GM19397 (cell line): Measurements from ENCODE around the gene AMZ1.

Experiments used
- ATAC-seq: cut with Tn5 transposase; IDR thresholded peaks from one replicate; pipeline ENCODE4 v1.9.1; 2021; ENCODE audit warnings: mild to moderate bottlenecking, moderate library complexity; ENCODE audit not compliant: unreplicated experiment

AMZ1 gene

DNA sequence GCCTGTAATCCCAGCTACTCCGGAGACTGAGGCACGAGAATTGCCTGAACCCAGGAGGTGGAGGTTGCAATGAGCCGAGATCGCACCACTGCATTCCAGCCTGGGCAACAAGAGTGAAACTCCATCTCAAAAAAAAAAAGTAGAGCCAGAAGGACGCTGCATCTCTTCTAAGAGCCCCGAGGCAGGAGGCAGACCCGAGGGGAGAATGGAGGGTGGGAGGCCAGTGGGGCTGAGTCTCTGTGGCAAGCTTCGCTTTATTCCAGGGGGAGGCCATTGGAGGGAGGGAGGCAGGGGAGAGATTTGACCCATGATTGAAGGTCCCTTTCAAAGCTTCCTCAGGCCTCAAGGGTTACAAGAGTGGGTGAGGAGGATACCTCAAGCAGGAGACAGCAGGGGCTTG, 37.6 kb upstream of the AMZ1 start:
- ATAC-seq = no peak

DNA sequence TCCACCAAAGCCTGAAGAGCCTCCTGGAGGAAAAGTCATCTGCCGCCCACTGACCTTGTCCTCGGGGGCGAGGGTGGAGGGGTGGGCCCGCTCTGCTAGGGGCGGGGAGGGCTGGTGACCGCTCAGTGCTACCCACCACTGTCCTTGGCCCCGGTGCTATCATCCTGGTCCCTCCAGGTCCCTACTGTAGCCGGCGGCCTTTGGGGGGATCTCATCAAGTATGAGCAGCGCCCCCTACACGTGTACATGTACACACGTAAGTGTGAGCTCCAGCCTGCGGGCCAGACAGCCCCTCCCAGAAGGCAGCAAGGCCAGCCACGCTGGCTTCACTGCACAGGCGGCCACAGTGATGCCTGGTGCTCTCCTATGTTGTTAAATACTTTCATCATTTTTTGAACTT, 36.7 kb upstream of the AMZ1 start:
- ATAC-seq = no peak

DNA sequence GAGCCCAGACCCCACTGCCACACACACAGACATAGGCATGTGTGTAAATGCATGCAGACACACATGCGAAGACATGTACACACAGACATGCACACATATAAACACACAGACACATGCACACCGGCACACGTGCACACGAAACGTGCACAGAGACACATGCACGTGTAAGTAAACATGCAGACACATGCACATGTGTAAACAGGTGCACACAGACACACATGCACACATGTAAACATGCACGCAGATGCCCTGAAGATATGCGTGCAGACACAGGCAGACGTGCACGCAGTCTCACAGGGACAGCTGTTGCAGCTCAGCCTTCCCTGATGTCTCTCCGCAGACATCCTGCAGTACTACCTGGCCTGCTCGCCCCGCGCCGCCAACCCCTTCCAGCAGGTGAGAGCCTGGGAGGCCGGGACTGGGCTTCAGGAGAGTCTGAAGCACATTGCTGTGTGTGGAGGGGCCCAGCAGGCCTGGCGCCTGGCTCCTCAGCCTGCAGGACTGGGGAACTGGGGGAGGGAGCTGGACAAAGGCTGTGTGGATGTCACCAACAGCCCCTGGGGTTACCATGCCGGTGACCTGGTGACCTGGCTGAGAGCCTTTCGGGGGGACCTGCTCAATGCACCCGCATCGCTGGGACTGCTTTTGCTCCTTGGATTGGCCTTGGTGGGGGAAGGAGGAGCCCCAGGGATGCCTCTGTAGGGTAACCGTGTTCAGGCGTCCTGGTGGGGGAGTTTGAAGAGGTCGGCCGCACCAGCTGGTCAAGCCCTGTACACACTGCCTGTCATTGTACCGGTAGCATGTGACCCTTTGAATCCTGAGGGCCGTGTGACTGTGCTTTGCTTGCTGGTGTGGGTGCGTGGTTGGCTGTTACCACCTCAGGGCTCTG, 35.9 kb upstream of the AMZ1 start:
- ATAC-seq = no peak

DNA sequence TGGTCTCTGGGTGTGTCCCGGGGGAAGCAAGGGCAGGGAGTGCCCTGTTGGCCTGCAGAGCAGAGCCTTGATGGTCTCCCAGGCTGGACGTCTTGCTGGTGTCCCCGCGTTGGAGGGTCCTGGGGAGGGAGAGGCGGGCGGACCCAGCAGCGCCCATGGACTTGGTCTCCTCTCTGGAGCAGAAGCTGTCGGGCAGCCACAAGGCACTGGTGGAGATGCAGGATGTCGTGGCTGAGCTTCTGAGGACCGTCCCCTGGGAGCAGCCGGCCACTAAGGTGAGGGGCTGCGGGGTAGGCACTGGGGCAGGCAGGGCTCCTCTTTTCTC, 35.3 kb upstream of the AMZ1 start:
- ATAC-seq = no peak

DNA sequence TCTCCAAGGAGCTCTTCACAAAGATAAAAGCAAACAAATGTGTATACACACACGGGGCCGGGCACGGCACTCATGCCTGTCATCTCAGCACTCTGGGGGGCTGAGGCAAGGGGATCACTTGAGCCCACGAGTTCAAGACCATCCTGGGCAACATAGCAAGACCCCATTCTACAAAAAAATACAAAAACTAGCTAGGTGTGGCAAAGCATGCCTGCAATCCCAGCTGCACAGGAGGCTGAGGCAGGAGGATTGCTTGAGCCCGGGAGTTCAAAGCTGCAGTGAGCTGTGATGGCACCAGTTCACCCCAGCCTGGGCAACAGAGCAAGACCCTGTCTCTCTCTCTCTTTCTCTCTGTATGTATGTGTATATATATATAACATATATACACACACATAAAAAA, 33.9 kb upstream of the AMZ1 start:
- ATAC-seq = no peak

DNA sequence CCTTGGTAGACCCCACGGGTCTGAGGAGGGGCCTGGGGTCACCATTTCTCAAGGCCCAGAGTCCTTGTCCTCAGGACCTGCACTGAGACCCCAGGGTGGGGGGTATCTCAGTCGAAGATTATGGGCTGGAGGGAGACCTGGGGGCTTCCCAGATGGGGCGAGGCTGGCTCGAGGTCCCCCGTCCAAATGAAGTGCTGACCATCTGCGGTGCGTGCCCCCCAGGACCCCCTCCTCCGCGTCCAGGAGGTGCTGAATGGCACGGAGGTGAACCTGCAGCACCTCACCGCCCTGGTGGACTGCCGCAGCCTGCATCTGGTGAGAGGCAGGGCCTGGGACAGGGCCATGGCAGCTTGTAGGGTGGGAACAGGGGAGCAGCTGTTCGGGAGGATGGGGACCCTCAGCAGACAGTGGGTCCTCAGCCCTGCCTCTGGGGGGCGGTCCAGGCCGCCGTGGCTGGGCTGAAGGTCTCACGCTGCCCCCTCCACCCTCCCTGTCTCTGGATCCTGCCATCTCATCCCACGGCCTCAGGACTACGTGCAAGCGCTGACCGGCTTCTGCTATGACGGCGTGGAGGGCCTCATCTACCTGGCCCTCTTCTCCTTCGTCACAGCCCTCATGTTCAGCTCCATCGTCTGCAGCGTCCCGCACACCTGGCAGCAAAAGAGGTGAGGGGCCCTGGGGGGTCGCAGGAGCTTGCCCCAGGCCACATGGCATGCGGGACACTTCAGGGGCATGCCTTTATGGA, 32.0 kb upstream of the AMZ1 start:
- ATAC-seq = no peak

DNA sequence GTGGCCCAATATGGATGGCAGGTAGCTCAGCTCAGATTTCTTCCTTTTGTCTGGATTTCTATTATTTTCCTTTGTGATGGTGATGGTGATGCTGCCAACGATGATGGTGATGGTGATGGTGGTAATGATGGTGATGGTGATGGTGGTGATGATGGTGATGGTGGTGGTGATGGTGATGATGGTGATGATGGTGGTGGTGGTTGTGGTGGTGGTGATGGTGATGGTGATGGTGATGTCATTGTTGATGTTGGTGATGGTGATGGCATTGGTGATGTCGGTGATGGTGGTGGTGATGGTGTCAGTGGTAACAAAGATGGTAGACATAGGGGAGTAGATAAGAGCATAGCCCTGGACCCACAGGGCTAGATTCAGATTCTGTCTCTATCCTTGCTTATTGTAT, 30.8 kb upstream of the AMZ1 start:
- ATAC-seq = no peak

DNA sequence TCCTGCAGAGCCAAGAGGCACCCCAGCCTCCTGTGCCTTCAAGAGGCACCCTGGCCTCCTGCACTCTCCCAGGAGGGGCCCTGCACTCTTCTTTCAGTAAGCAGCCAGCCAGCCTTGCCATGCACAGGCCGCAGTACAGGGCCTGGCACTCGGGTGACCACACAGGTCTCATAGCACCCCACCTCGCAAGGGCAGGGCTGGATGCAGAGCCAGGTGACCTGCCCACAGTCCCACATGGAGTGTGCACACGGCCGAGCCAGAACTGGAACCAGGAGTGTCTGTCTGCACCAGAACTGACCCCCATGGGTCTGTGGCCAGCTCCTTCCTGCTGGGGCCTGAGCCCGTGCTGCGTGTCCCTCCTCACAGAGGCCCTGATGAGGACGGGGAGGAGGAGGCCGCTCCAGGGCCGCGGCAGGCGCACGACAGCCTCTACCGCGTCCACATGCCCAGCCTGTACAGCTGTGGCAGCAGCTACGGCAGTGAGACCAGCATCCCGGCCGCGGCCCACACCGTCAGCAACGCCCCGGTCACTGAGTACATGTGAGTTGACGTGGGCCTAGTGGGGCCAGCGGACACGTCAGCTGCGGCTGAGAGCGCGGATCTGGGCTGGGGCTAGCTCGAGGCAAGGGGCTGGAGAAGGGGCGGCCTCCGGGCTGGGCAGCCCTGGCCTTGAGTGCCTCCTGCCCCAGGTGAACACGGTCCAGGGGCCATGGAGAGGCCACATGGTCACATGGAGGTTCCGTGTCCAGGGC, 29.9 kb upstream of the AMZ1 start:
- ATAC-seq = no peak

DNA sequence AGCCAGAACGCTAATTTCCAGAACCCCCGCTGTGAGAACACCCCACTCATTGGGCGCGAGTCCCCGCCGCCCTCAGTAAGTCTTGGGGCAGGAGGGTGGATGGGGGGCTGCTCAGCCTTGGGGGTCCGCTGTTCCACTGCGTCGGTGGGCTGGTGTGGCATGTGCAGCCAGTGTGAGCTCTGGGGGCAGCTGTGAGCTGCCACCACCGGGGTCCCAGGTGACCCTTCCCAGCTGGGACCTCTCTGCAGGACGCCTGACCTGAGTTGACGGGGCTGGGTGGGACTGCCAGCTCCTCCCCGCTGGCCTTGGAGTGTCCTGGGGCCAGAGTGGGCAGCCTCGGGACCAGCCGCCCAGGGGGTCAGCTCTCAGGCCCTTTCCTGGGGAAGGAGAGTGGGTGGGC, 29.1 kb upstream of the AMZ1 start:
- ATAC-seq = no peak

DNA sequence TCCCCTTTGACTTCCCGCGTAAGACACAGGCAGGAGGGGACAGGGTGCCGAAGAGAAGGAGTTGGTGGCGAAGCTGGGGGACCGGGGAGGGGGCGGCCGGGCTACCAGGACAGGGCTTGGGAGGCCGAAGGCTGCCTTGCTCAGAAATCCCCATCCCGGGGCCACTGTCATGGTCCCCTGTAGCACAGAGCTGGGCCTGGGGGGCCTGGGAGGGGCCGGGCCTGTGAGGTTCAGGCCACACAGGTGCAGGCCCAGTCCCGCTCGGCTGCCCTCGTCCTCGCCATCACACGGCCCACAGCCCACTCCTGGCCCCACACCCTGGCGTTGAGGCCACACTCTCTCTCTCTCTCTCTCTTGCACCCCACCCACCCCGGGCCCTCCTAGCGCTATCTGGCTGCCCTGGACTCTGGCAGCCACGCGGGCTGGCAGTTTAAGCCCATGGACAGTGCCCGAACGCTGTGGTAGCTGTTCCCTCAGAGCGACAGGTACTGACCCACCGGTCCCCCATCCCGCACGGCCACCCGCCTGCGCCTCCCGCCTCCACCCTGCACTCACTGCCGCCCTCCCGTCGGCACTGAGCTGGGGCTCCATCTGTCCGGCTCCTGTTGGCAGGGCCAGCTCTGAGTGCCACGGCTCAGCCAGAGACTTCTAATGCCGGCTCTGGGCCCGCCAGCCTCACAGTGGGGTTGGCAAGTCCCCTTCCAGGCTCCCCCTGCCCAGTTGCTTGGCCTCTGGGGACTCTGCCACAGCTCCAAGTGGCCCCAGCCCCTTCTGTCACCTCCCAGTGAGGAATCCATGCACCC, 28.2 kb upstream of the AMZ1 start:
- no peak for ATAC-seq

DNA sequence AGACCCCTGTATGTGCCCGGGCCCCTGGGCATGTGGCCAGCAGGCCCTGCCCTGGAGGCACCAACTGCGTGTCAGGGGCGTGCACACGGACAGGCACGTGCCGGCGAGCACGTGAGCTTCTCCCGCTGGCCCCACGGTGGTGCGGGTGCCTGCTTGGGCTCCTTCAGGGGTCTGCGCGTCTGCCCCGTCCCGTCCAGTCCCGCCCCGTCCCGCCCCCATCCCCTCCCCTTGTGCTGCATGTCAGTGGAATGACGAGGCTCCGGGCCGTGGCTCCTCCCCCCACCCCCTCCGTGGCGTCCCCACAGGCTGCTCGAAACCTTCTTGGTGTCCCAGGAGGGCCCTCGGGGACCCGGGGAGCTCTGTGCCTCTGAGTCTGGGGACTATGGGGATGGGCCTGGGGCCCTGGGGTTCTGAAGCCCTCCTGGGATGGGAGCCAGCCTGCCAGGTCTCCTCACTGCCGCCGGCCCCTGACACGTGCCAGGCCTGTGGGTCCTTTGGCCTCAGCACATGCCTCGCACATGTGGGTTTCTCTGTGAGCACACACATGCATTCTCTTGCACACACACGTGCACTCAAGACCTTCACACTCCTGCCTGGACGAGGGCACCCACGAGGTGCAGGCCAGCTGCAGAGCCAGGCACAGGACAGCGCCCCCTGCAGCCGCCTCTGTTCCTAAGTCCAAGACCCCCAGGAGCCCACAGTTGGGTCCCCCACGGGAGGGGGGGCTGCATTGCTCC, 27.5 kb upstream of the AMZ1 start:
- no peak for ATAC-seq

DNA sequence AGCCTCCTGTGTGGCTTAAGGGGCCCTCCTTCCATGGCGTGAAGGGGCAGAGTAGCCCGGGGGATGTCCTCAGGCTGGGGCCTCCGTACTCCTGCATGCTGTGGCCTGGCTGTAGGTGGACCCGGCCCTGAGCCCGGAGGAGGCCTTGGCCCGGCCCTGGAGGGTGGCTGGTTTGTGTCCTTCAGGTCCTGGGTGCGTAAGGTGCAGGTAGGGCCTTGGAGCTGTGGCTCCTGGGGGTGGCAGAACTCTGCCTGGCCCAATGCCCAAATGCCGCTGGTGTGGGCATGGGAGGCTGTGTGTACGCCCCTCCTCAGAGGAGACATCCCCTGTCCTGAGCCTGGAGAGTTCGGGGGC, 26.9 kb upstream of the AMZ1 start:
- ATAC-seq = no peak

DNA sequence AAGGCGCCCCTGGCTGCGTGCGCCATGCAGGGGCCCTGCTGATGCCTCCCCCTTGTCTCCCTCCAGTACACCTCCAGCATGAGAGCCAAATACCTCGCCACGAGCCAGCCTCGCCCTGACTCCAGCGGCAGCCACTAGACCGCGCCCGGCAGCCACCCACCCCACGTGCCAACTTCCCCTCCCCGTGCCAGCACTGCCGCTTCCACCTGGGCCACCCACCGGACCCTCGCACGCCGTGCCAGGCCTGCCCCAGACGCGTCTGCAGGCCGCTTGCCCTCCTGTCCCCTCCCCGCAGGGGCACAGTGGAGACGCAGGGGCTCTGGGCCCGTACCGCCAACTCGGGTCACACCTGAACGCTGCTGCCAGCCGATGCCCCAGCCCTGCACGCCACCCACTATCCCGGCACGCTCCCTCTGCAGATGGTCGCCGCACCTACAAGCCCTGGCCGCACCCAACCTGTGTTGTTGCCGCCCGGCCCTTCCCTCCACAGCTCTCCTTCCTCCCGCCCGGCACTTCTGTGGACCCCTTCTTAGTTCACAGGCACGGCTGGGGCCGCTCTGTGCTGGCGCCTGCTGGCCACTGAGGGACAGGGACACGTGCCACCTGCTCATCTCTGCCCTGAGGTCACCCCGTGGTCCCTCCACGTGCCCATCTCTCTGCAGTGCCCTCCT, 26.3 kb upstream of the AMZ1 start:
- no peak for ATAC-seq

DNA sequence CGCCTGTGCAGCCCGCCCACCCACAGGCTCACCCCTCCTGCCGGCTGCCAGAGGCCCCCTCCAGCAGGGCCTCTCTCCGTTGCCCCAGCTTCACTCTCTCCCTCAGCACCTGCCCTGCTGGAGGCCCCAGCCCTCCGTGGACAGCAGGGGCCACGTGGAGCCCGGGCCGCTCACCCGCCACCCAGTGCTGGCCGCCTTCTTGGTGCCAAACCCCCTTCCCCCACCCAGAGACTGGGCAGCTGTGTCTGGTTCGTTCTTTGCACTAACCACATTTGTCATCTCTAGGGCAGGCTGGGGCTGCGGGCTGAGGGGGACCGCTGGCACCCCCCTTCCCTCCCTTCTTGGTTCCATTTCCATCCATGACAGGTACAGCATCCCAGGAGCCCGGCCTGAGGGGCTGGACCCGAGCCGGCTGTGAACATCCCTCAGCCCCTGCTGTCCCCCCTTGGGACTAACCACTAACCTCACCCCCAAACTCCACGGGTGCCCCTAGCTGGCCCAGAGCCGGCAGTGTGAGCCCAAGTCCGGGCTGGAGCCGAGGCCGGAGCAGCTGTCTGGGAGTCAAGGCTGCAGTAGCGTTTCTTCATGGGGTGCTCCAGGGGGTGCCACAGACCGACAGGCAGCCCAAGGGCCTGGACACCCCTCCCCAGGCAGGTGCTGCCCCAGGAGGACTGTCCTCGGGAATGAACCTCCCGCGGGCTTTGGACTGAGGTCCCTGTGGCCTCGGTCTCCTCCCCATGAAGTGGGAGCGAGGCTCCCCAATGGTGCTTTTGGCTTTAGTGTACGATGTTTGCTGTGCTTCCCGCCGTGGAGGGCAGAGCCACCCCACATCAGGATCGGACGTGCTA, 25.5 kb upstream of the AMZ1 start:
- ATAC-seq = no peak

DNA sequence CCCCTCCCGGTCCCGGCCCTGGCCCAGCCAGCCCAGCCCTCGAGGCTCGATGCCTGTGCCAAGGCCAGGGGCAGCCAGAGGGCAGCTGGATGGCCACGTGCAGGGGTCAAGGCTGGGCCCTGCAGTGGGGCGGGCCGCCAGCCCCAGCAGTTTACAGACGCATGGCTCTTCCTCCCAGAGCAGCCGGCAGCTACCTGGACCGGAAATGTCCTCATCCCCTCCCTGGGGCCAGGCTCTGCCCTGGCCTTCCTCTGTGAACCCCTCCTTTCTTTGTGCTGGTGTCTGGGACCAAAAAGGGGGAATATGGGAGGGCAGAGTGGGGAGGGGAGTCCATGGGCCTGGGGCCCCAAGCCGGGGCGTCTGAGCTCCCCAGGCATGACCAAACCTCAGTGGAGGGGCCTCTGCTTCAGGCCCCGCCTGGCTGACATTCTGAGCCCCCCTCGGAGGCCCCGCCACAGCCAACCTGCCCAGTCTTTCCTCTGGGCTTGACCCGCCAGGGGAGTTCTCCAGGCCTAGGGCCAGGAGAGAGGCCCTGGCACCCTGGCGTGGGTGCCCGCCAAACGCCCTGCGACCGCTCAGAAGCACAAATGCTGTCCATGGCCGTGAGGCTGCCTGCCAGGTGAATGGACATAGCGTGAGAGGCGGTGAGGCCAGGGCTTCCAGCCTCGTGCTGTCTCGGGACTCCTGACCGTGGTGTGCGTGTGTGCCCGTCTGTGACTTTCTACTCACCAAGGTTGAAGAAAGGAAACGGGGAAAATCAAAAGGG, 24.7 kb upstream of the AMZ1 start:
- ATAC-seq = no peak

DNA sequence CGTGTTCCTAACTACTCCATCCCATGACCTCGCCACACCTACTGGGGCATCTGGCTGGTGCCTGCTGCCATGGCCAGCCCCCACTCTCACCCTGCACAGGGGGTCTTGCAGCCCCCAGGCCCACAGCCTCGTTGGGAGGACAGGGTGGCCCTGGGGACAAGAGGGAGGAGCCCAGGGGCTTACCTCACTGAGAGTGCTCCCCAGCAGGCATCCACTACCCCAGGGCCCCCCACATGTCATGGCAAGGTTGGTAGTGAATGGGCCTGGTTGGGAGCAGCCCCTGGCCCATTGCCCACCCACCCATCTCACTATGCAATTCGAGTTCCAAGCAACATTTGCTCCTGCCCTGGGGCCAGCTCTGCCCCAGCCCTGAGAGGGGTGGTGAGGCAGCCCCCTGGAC, 24.0 kb upstream of the AMZ1 start:
- ATAC-seq = no peak

DNA sequence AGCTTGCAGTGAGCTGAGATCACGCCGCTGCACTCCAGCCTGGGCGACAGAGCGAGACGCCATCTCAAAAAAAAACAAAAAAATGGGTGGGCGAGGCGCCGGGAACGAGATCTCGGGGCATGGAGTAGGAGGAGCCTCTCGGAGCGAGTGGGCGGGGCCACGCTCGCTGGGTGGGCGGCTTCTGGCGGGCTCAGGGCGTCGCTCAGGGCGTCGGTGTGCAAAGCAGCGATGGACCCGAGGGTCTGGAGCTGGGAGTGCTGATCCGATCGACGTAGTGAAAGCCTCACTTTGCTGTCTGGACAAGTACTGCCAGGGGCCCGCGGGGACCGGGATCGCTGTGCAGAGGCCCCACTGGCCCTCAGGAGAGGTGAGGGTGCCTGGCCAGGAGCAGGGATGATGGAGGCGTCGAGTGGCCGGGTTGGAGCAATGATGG, 22.6 kb upstream of the AMZ1 start:
- no peak for ATAC-seq

DNA sequence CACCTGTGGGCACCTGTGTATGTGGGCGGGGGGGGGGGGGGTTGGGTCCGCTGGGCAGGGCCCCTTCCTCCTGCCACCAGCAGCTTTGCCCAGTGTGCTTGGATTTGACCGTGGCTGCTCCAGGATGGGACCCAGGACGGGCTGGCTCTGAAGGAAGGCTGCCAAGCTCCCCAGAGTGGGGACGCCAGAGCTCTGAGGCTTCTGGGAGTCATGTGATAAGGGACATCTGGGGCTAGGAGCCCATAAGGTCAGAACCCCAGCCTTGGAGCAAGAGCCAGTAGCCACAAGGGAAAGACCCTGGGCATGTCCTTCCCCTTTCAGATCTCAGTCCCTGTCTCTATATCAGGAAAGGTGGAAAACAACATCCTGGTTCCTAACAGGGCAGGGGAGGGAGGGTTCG, 21.8 kb upstream of the AMZ1 start:
- ATAC-seq = no peak
